Ovary (tissue), 9 donors: ENCODE measurements around the gene SPRED2. TPM values are rescaled to one million over a fixed set of nuclear protein-coding genes. Genes with fewer than 3 reads are reported as not detected.

ENCODE experiments used
- DNase-seq, 5 donors: peaks; one replicate each; pipeline ENCODE4 v3.0.0-alpha.2; 2019 to 2020
- H3K27ac ChIP-seq, 2 donors: fragments of 200-600 bp; one replicate each; pipeline versions ENCODE4 v1.5.1 to v1.8.0; 2019 to 2022
- H3K27me3 ChIP-seq: fragments of 200-600 bp; one replicate; pipeline ENCODE4 v1.8.0; 2022
- H3K36me3 ChIP-seq: fragments of 200-600 bp; sonication (generic); one replicate; pipeline ENCODE4 v1.5.1; 2019
- H3K4me1 ChIP-seq: one replicate; pipeline ENCODE4 v1.8.1; 2013; ENCODE audit warnings: mild to moderate bottlenecking, moderate library complexity; ENCODE audit not compliant: insufficient read depth
- H3K4me3 ChIP-seq: fragments of 200-600 bp; sonication (generic); one replicate; pipeline ENCODE4 v1.5.1; 2017
- H3K9me3 ChIP-seq, 2 donors: fragments of 200-600 bp in 1 of 2; sonication (generic) in 1 of 2; one replicate each; pipeline versions ENCODE4 v1.5.1 to v1.8.1; 2013 to 2019; ENCODE audit warnings: mild to moderate bottlenecking in 1 of 2, moderate library complexity in 1 of 2
- CTCF ChIP-seq, 3 donors: fragments of 450-650 bp in 2 of 3; fragments of 200-600 bp in 1 of 3; IDR thresholded peaks; one replicate each; pipeline versions ENCODE4 v1.5.1 to v1.8.0; 2016 to 2022; ENCODE audit warnings: antibody characterized with exemption in 3 of 3, mild to moderate bottlenecking in 1 of 3
- EP300 ChIP-seq: sonication (generic); formaldehyde crosslinking; IDR thresholded peaks from one replicate; pipeline ENCODE4 v1.6.1; 2017; ENCODE audit warnings: antibody characterized with exemption
- POLR2A ChIP-seq: fragments of 450-650 bp; IDR thresholded peaks from one replicate; pipeline ENCODE4 v1.6.1; 2017; ENCODE audit warnings: antibody characterized with exemption, mild to moderate bottlenecking, moderate library complexity
- WGBS, 3 donors: extraction: QIAGEN DNeasy Blood & Tissue Kit in 1 of 3; methylation state at CpG; one replicate each; pipeline versions ENCODE4 v1.1.5 to v1.1.7; 2013 to 2017; 5-methylcytosine and 5-hydroxymethylcytosine counted together
- intact Hi-C, 4 donors: fragments of 100-400 bp; cut with DNase I; formaldehyde crosslinking; loops; one replicate each; pipeline versions ENCODE4 v1.11.0 to v1.15.1; 2022 to 2023
- polyA plus RNA-seq, 2 donors: library from polyadenylated mRNA; stranded (reverse); fragments of 200-250 nt in 1 of 2; fragments of 350-450 nt in 1 of 2; fragmentation: Illumina TruSeq in 1 of 2; extraction: RNeasy Lipid Tissue Mini Kit (QIAGEN cat#74804) in 1 of 2; gene quantifications; one replicate each; pipeline ENCODE4 v1.2.3, GENCODE V29; 2013 to 2014
- total RNA-seq, 7 donors: library from RNA; depleted of rRNA in 2 of 7; stranded (reverse); fragments of >200 nt in 2 of 7; fragmentation: NEBNext Ultra II Directional in 3 of 7; extraction: Animal tissue kit (Norgen Biotek cat#: 25700) in 3 of 7; gene quantifications; one replicate each; pipeline versions ENCODE4 v1.1.0 to v1.2.4, GENCODE V29; 2016 to 2023
- donor health status: DM: no; HTN: no; CAD: no; lungs with moderate emphysema.
- donor health status: DM: no; HTN: no; CAD: no.
- donor health status: Bipolar disorder and iron deficiency.
- donor health status: DM: yes; HTN: yes; CAD: no.
- donor health status: DM: no; HTN: no; CAD: no.
- donor health status: DM: yes; HTN: yes; CAD: no.

Gene SPRED2
- total and polyA plus RNA-seq, 9 donors, result 13.1 to 32.9 (median 17.6) TPM

- no peak for DNase-seq
- Histone ChIP-seq H3K27me3 (no peaks in the 10 kb centered on the region), H3K4me1 (peaks cover 2% of the 10 kb centered on the region), H3K9me3 (no peaks in the 10 kb centered on the region), H3K4me3 (no peak overlapping the region), H3K36me3 (no peaks in the 10 kb centered on the region), H3K27ac (no peak overlapping the region)
- TF ChIP-seq POLR2A (no peak), EP300 (no peak), CTCF (IDR thresholded peaks at IDR 0.05) (no peak)
- WGBS, 3 donors, result 95 to 96% (median 96%) methylated on average over 8 of the region's 8 CpGs
- intact Hi-C loops, result no loop called here
Measured at GRCh38 chr2:65273344-65273743, 159.1 kb downstream of the SPRED2 start.

- TF ChIP-seq POLR2A (no peak), EP300 (no peak), CTCF (IDR thresholded peaks at IDR 0.05) (no peak)
- 69 to 87% (median 87%) methylated on average over 4 of the region's 4 CpGs for WGBS, 3 donors
- H3K4me1 ChIP-seq, result no peaks in the 10 kb centered on the region
- no peaks in the 10 kb centered on the region for H3K27me3 ChIP-seq
- no peak overlapping the region for H3K27ac ChIP-seq
- no peaks in the 10 kb centered on the region for H3K36me3 ChIP-seq
- H3K9me3 ChIP-seq, result no peaks in the 10 kb centered on the region
- DNase-seq, result no peak
- intact Hi-C loops, result loop anchor here in 3 of 4 donors (5.0 to 10.0 kb wide), 3 partner anchors 166 to 286 kb away; partner anchors contain the start of gene SPRED2 (in 2 of the 3)
- H3K4me3 ChIP-seq, result no peak overlapping the region
Measured at GRCh38 chr2:65268957-65269356, 163.4 kb downstream of the SPRED2 start.

- no peak for DNase-seq
- H3K4me3 ChIP-seq, result no peak overlapping the region
- no peak overlapping the region for H3K27ac ChIP-seq
- H3K27me3 ChIP-seq, result no peaks in the 10 kb centered on the region
- 95 to 100% (median 98%) methylated on average over 1 of the region's 1 CpG for WGBS, 3 donors
- TF ChIP-seq POLR2A (no peak), EP300 (no peak), CTCF (IDR thresholded peaks at IDR 0.05) (no peak)
- no peaks in the 10 kb centered on the region for H3K9me3 ChIP-seq
- H3K36me3 ChIP-seq, result no peaks in the 10 kb centered on the region
- no peaks in the 10 kb centered on the region for H3K4me1 ChIP-seq
- intact Hi-C loops, result loop anchor here in 3 of 4 donors (5.0 to 10.0 kb wide), 3 partner anchors 168 to 288 kb away; partner anchors contain the start of gene SPRED2 (in 2 of the 3)
Measured at GRCh38 chr2:65267008-65267407, 165.4 kb downstream of the SPRED2 start.

- Histone ChIP-seq H3K27ac (no peak overlapping the region), H3K4me3 (no peak overlapping the region), H3K36me3 (no peaks in the 10 kb centered on the region), H3K4me1 (no peaks in the 10 kb centered on the region), H3K9me3 (no peaks in the 10 kb centered on the region), H3K27me3 (no peaks in the 10 kb centered on the region)
- TF ChIP-seq CTCF (IDR thresholded peaks at IDR 0.05) (no peak), EP300 (no peak), POLR2A (no peak)
- no peak for DNase-seq
- intact Hi-C loops, result loop anchor here in 3 of 4 donors (5.0 to 10.0 kb wide), 3 partner anchors 169 to 289 kb away; partner anchors contain the start of gene SPRED2 (in 2 of the 3)
Measured at GRCh38 chr2:65265671-65266045, 166.7 kb downstream of the SPRED2 start.
